ENCODE results near the gene MRPL14. TPM values are rescaled to one million over a fixed set of nuclear protein-coding genes. Genes with fewer than 3 reads are reported as not detected.

MRPL14 gene
- polyA plus RNA-seq, 1 donor (not counting 4 experiments of a cell fraction or from before 2014, with no cell fraction given): 136 TPM

- H3K4me1 ChIP-seq (ENCODE audit: control insufficient read depth, extremely low read depth, insufficient read depth, low read length): no peaks in the 10 kb centered on the region
- no peak for FAIRE-seq
- H3K4me3 ChIP-seq (ENCODE audit: control insufficient read depth in 2 of 3, extremely low read depth in 1 of 3, insufficient read depth in 2 of 3, low read depth in 1 of 3, low read length in 3 of 3): no peak overlapping the region
- no peak overlapping the region for H3K9ac ChIP-seq (ENCODE audit: control insufficient read depth, extremely low read depth, insufficient read depth, low read length)
- no peaks in the 10 kb centered on the region for H3K9me1 ChIP-seq (ENCODE audit: control insufficient read depth, extremely low read depth, insufficient read depth, low read length)
- no peaks in the 10 kb centered on the region for H3K27me3 ChIP-seq (ENCODE audit: control insufficient read depth, extremely low read depth, insufficient read depth, low read length)
- H3K79me2 ChIP-seq (ENCODE audit: control insufficient read depth, insufficient read depth, low read length): no peaks in the 10 kb centered on the region
- DNase-seq (ENCODE audit: low read depth, low spot score): no peak
- peaks cover 42 to 49% of the 10 kb centered on the region in 2 experiments for H3K36me3 ChIP-seq (ENCODE audit: control insufficient read depth in 2 of 2, extremely low read depth in 1 of 2, insufficient read depth in 2 of 2, low read length in 2 of 2)
- H3K27ac ChIP-seq (ENCODE audit: control insufficient read depth, insufficient read depth, low read length): no peak overlapping the region
- H3K9me3 ChIP-seq (ENCODE audit: control insufficient read depth, low read depth, low read length): no peaks in the 10 kb centered on the region
- no peak overlapping the region for H2AFZ ChIP-seq (ENCODE audit: control insufficient read depth, low read length)
- dilution Hi-C loops (cut with MboI; ENCODE audit: extremely low pct_ligation_motif_present, low sequenced_read_pairs): no loop called here
- no peak overlapping the region for H3K4me2 ChIP-seq (ENCODE audit: control insufficient read depth, extremely low read depth, insufficient read depth, low read depth, low read length)
- H4K20me1 ChIP-seq (ENCODE audit: control insufficient read depth, extremely low read depth, insufficient read depth, low read length): no peaks in the 10 kb centered on the region
- no peak for TF ChIP-seq CTCF (optimal IDR thresholded peaks at IDR 0.05 in 1 of 3, IDR thresholded peaks at IDR 0.05 in 1 of 3, conservative IDR thresholded peaks at IDR 0.05 in 1 of 3; ENCODE audit: extremely low read depth in 1 of 3, insufficient read depth in 2 of 3, low read length in 3 of 3)
- TF ChIP-seq EZH2 (IDR thresholded peaks at IDR 0.05; ENCODE audit: low read length): no peak
These were observed 24.8 kb upstream of the MRPL14 start for GRCh38 chr6:44152109-44152461.

GRCh38 chr6:44151348-44152108 lies 24.3 kb upstream of the MRPL14 start:
- TF ChIP-seq CTCF (optimal IDR thresholded peaks at IDR 0.05 in 1 of 3, IDR thresholded peaks at IDR 0.05 in 1 of 3, conservative IDR thresholded peaks at IDR 0.05 in 1 of 3; ENCODE audit: extremely low read depth in 1 of 3, insufficient read depth in 2 of 3, low read length in 3 of 3): peak; percentile 96 to 98 (median 97)
- no peak for TF ChIP-seq EZH2 (IDR thresholded peaks at IDR 0.05; ENCODE audit: low read length)
- Histone ChIP-seq H3K4me2 (ENCODE audit: control insufficient read depth, extremely low read depth, insufficient read depth, low read depth, low read length) (no peak overlapping the region), H3K4me3 (ENCODE audit: control insufficient read depth in 2 of 3, extremely low read depth in 1 of 3, insufficient read depth in 2 of 3, low read depth in 1 of 3, low read length in 3 of 3) (no peak overlapping the region), H2AFZ (ENCODE audit: control insufficient read depth, low read length) (no peak overlapping the region), H3K36me3 (ENCODE audit: control insufficient read depth in 2 of 2, extremely low read depth in 1 of 2, insufficient read depth in 2 of 2, low read length in 2 of 2) (peaks cover 46 to 49% of the 10 kb centered on the region in 2 experiments), H3K4me1 (ENCODE audit: control insufficient read depth, extremely low read depth, insufficient read depth, low read length) (no peaks in the 10 kb centered on the region), H3K9me1 (ENCODE audit: control insufficient read depth, extremely low read depth, insufficient read depth, low read length) (no peaks in the 10 kb centered on the region), H4K20me1 (ENCODE audit: control insufficient read depth, extremely low read depth, insufficient read depth, low read length) (no peaks in the 10 kb centered on the region), H3K9ac (ENCODE audit: control insufficient read depth, extremely low read depth, insufficient read depth, low read length) (no peak overlapping the region), H3K79me2 (ENCODE audit: control insufficient read depth, insufficient read depth, low read length) (no peaks in the 10 kb centered on the region), H3K9me3 (ENCODE audit: control insufficient read depth, low read depth, low read length) (no peaks in the 10 kb centered on the region), H3K27ac (ENCODE audit: control insufficient read depth, insufficient read depth, low read length) (no peak overlapping the region), H3K27me3 (ENCODE audit: control insufficient read depth, extremely low read depth, insufficient read depth, low read length) (no peaks in the 10 kb centered on the region)
- DNase-seq (ENCODE audit: low read depth, low spot score) (no peak), FAIRE-seq (peak; percentile 69)
- dilution Hi-C loops (cut with MboI; ENCODE audit: extremely low pct_ligation_motif_present, low sequenced_read_pairs): no loop called here
